ENCODE measurements around the gene ZNF620.

The ZNF620 gene

DNA sequence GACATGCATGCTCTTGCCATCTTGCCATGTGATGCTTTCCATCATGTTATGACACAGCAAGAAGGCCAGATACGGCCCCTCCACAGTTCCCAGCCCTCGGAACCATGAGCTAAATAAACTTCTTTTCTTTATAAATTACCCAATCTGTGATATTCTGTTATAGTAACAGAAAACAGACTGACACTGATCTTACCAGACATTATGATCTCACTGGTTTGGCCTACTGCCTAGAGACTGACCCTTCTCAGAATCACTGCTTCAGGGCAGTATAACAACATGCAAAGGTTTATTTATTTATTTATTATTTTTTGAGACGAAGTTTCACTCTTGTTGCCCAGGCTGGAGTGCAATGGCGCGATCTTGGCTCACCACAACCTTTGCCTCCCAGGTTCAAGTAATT lies 14.9 kb upstream of the ZNF620 start:
- Histone ChIP-seq H3K79me2 (ENCODE audit: low read length) (no peaks in the 10 kb centered on the region), H3K4me3 (ENCODE audit: low read length) (no peak overlapping the region), H3K36me3 (replicated peaks; ENCODE audit: insufficient read depth, low read length) (no peaks in the 10 kb centered on the region; the same call in 1 of the 2 replicates), H4K20me1 (ENCODE audit: insufficient read depth, low read length) (no peaks in the 10 kb centered on the region), H3K9me2 (replicated peaks; ENCODE audit: insufficient read depth, low read length) (no peaks in the 10 kb centered on the region), H3K27ac (ENCODE audit: low read length) (no peak overlapping the region), H3K9ac (ENCODE audit: low read length) (no peak overlapping the region), H3K4me2 (ENCODE audit: low read depth, low read length) (no peak overlapping the region), H3K27me3 (replicated peaks; ENCODE audit: insufficient read depth, low read length) (no peaks in the 10 kb centered on the region), H3K4me1 (ENCODE audit: low read length) (no peaks in the 10 kb centered on the region), H3F3A (ENCODE audit: insufficient read depth, low read length) (no peaks in the 10 kb centered on the region), H2AFZ (ENCODE audit: low read length) (no peak overlapping the region), H3K9me3 (replicated peaks; ENCODE audit: insufficient read depth, low read length) (no peaks in the 10 kb centered on the region)
- DNase-seq: no peak
- no peak for TF ChIP-seq EZH2phosphoT487 (IDR thresholded peaks at IDR 0.05; ENCODE audit: low read length)
- TF ChIP-seq EZH2 (optimal IDR thresholded peaks at IDR 0.05; ENCODE audit: low read depth, low read length): no peak
- TF ChIP-seq, protein P1, sequence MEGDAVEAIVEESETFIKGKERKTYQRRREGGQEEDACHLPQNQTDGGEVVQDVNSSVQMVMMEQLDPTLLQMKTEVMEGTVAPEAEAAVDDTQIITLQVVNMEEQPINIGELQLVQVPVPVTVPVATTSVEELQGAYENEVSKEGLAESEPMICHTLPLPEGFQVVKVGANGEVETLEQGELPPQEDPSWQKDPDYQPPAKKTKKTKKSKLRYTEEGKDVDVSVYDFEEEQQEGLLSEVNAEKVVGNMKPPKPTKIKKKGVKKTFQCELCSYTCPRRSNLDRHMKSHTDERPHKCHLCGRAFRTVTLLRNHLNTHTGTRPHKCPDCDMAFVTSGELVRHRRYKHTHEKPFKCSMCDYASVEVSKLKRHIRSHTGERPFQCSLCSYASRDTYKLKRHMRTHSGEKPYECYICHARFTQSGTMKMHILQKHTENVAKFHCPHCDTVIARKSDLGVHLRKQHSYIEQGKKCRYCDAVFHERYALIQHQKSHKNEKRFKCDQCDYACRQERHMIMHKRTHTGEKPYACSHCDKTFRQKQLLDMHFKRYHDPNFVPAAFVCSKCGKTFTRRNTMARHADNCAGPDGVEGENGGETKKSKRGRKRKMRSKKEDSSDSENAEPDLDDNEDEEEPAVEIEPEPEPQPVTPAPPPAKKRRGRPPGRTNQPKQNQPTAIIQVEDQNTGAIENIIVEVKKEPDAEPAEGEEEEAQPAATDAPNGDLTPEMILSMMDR (IDR thresholded peaks at IDR 0.05; ENCODE audit: low read length): no peak

DNA sequence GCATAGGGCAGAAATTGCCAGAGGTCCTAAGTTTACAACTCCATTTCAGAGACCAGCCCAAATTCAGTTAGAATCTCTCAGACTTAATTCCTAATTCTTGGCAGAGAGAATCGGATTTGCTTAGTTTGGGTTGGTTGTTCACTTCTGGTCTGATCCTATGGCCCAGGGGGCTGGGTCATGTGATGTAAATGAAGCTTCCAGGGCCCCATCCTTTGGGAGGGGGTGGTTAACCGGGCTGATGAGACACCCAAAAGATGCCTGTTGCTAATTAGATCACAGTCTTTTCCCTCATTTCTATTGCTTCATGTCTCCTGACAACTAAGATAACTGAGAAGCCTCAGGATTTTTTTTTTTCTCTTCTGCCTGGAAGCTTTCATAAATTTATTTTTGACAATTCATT lies 11.1 kb upstream of the ZNF620 start:
- no peak for DNase-seq
- H3K4me1 ChIP-seq (ENCODE audit: low read length): no peaks in the 10 kb centered on the region
- H3K9me3 ChIP-seq (replicated peaks; ENCODE audit: insufficient read depth, low read length): no peaks in the 10 kb centered on the region
- H3K27me3 ChIP-seq (replicated peaks; ENCODE audit: insufficient read depth, low read length): no peaks in the 10 kb centered on the region
- H3K27ac ChIP-seq (ENCODE audit: low read length): no peak overlapping the region
- H3K4me2 ChIP-seq (ENCODE audit: low read depth, low read length): no peak overlapping the region
- H4K20me1 ChIP-seq (ENCODE audit: insufficient read depth, low read length): no peaks in the 10 kb centered on the region
- no peak overlapping the region for H3K4me3 ChIP-seq (ENCODE audit: low read length)
- no peaks in the 10 kb centered on the region for H3K79me2 ChIP-seq (ENCODE audit: low read length)
- no peaks in the 10 kb centered on the region for H3K36me3 ChIP-seq (replicated peaks; ENCODE audit: insufficient read depth, low read length)
- no peaks in the 10 kb centered on the region for H3F3A ChIP-seq (ENCODE audit: insufficient read depth, low read length)
- no peak overlapping the region for H3K9ac ChIP-seq (ENCODE audit: low read length)
- H3K9me2 ChIP-seq (replicated peaks; ENCODE audit: insufficient read depth, low read length): no peaks in the 10 kb centered on the region
- no peak overlapping the region for H2AFZ ChIP-seq (ENCODE audit: low read length)
- no peak for TF ChIP-seq EZH2phosphoT487 (IDR thresholded peaks at IDR 0.05; ENCODE audit: low read length)
- TF ChIP-seq, protein P1 (IDR thresholded peaks at IDR 0.05; ENCODE audit: low read length): no peak
- TF ChIP-seq EZH2 (optimal IDR thresholded peaks at IDR 0.05; ENCODE audit: low read depth, low read length): no peak

DNA sequence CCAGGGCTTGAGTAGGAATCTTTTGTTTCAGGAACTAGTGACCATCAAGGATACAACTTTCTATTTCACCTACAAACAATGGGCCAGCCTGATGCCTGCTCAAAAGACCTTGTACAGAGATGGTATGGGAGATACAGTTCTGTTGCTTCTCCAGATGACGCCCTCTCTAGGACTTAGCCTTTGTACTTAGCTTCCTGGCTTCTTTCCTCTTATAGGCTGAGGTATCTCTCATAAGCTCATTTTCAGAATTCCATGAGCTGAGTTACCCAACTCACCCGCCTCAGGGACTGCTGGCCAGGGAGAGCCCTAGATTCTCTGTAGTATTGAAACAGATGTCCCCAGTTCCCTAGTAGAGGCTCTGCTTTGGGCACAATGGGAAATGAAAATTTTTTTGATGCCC lies 8.6 kb upstream of the ZNF620 start:
- Histone ChIP-seq H3K9ac (ENCODE audit: low read length) (no peak overlapping the region), H3K4me3 (ENCODE audit: low read length) (no peak overlapping the region), H3K27me3 (replicated peaks; ENCODE audit: insufficient read depth, low read length) (no peaks in the 10 kb centered on the region), H3K27ac (ENCODE audit: low read length) (no peak overlapping the region), H3K36me3 (replicated peaks; ENCODE audit: insufficient read depth, low read length) (no peaks in the 10 kb centered on the region), H2AFZ (ENCODE audit: low read length) (no peak overlapping the region), H3K79me2 (ENCODE audit: low read length) (no peaks in the 10 kb centered on the region), H3K4me1 (ENCODE audit: low read length) (no peaks in the 10 kb centered on the region), H3K9me2 (replicated peaks; ENCODE audit: insufficient read depth, low read length) (no peaks in the 10 kb centered on the region), H4K20me1 (ENCODE audit: insufficient read depth, low read length) (no peaks in the 10 kb centered on the region), H3K4me2 (ENCODE audit: low read depth, low read length) (no peak overlapping the region), H3K9me3 (replicated peaks; ENCODE audit: insufficient read depth, low read length) (no peaks in the 10 kb centered on the region), H3F3A (ENCODE audit: insufficient read depth, low read length) (no peaks in the 10 kb centered on the region)
- DNase-seq: no peak
- TF ChIP-seq, protein P1 (IDR thresholded peaks at IDR 0.05; ENCODE audit: low read length): no peak
- no peak for TF ChIP-seq EZH2phosphoT487 (IDR thresholded peaks at IDR 0.05; ENCODE audit: low read length)
- no peak for TF ChIP-seq EZH2 (optimal IDR thresholded peaks at IDR 0.05; ENCODE audit: low read depth, low read length)
